ENCODE data around the gene SIX6. TPM values are rescaled to one million over a fixed set of nuclear protein-coding genes. Genes with fewer than 3 reads are reported as not detected.

The SIX6 gene
- total RNA-seq, 1 experiment from 2014 or later: not detected

- no peaks in the 10 kb centered on the region for H3K4me1 ChIP-seq (ENCODE audit: control insufficient read depth, insufficient read depth, low read length)
Observed at GRCh38 chr14:60514378-60514740, 5.4 kb downstream of the SIX6 start.

GRCh38 chr14:60514741-60515491, 6.0 kb downstream of the SIX6 start:
- intact Hi-C loops (cut with micrococcal nuclease; ENCODE audit: unreplicated experiment) (no loop called here), in situ Hi-C loops (cut with HindIII; ENCODE audit: low pct_unique_long_range_greater_than_20kb, low sequenced_read_pairs) (no loop called here)
- peak overlapping the region in 1 of 2 experiments; percentile 20; a peak in 1 of 4 replicates for H3K4me3 ChIP-seq (ENCODE audit: low read depth in 2 of 2, low read length in 2 of 2)
- ChIA-PET CTCF (no interaction called here), POLR2A (no interaction called here)
- DNase-seq (ENCODE audit: low read depth, low spot score) (no peak), ATAC-seq (no peak)
- no peaks in the 10 kb centered on the region for H3K27me3 ChIP-seq (ENCODE audit: control insufficient read depth, insufficient read depth, low read length)
- no peaks in the 10 kb centered on the region for H3K4me1 ChIP-seq (ENCODE audit: control insufficient read depth, insufficient read depth, low read length)
- no TSS peak for BruUV-seq (replicated peaks)
- no peaks in the 10 kb centered on the region for H3K9me3 ChIP-seq (ENCODE audit: control insufficient read depth, insufficient read depth, low read depth, low read length)
- no peaks in the 10 kb centered on the region for H3K36me3 ChIP-seq (ENCODE audit: control insufficient read depth, insufficient read depth, low read length)
- TF ChIP-seq TCF7L2 (IDR thresholded peaks at IDR 0.05; ENCODE audit: low read depth, low read length) (no peak), CTCF (IDR thresholded peaks at IDR 0.05) (no peak), REST (IDR thresholded peaks at IDR 0.05; ENCODE audit: insufficient read depth in 1 of 2, low read depth in 2 of 2, low read length in 1 of 2) (no peak), POLR2AphosphoS5 (IDR thresholded peaks at IDR 0.05; ENCODE audit: low read depth, low read length) (no peak), SIN3A (IDR thresholded peaks at IDR 0.05; ENCODE audit: borderline replicate concordance, insufficient read depth, low read depth, low read length) (no peak)
- no peak overlapping the region for H3K27ac ChIP-seq (ENCODE audit: low read length)

More at GRCh38 chr14:60514378-60514740, 5.4 kb downstream of the SIX6 start:
- no TSS peak for BruUV-seq (replicated peaks)
- Histone ChIP-seq H3K4me3 (ENCODE audit: low read depth in 2 of 2, low read length in 2 of 2) (peak overlapping the region in 1 of 2 experiments; percentile 20; a peak in 1 of 4 replicates), H3K27ac (ENCODE audit: low read length) (no peak overlapping the region), H3K36me3 (ENCODE audit: control insufficient read depth, insufficient read depth, low read length) (no peaks in the 10 kb centered on the region), H3K9me3 (ENCODE audit: control insufficient read depth, insufficient read depth, low read depth, low read length) (no peaks in the 10 kb centered on the region), H3K27me3 (ENCODE audit: control insufficient read depth, insufficient read depth, low read length) (no peaks in the 10 kb centered on the region)
- no peak for DNase-seq (ENCODE audit: low read depth, low spot score)
- CTCF ChIA-PET: no interaction called here
- no peak for TF ChIP-seq SIN3A (IDR thresholded peaks at IDR 0.05; ENCODE audit: borderline replicate concordance, insufficient read depth, low read depth, low read length)
- TF ChIP-seq REST (IDR thresholded peaks at IDR 0.05; ENCODE audit: insufficient read depth in 1 of 2, low read depth in 2 of 2, low read length in 1 of 2): no peak
- no peak for TF ChIP-seq TCF7L2 (IDR thresholded peaks at IDR 0.05; ENCODE audit: low read depth, low read length)
- TF ChIP-seq CTCF (IDR thresholded peaks at IDR 0.05): no peak
- TF ChIP-seq POLR2AphosphoS5 (IDR thresholded peaks at IDR 0.05; ENCODE audit: low read depth, low read length): no peak
- ATAC-seq: no peak
- POLR2A ChIA-PET: no interaction called here
- intact Hi-C loops (cut with micrococcal nuclease; ENCODE audit: unreplicated experiment): no loop called here
- in situ Hi-C loops (cut with HindIII; ENCODE audit: low pct_unique_long_range_greater_than_20kb, low sequenced_read_pairs): no loop called here
